HAP-1 (cell line): ENCODE results near the gene GJB4.
A peak's percentile ranks its signal among the peaks of the same experiment; 100 is the strongest.

Source experiments
- DNase-seq, 2 experiments: peaks; one replicate each; pipeline ENCODE4 v3.0.0-alpha.2; 2016 to 2020; ENCODE audit warnings: low spot score in 2 of 2
- H3K27me3 ChIP-seq: fragments of 250-450 bp; sonication (Bioruptor Pico); 2 replicates; pipeline ENCODE4 v1.5.1; 2020; ENCODE audit warnings: low read depth, mild to moderate bottlenecking, moderate library complexity
- H3K36me3 ChIP-seq: fragments of 250-450 bp; sonication (Bioruptor Pico); replicated peaks from 2 replicates; pipeline ENCODE4 v1.5.1; 2020; ENCODE audit warnings: mild to moderate bottlenecking
- H3K4me1 ChIP-seq: fragments of 250-450 bp; sonication (Bioruptor Pico); 2 replicates; pipeline ENCODE4 v1.5.1; 2020; ENCODE audit warnings: mild to moderate bottlenecking
- H3K4me3 ChIP-seq: fragments of 250-450 bp; sonication (Bioruptor Pico); 2 replicates; pipeline ENCODE4 v1.5.1; 2020; ENCODE audit warnings: mild to moderate bottlenecking, moderate library complexity
- H3K9me3 ChIP-seq: fragments of 250-450 bp; sonication (Bioruptor Pico); 2 replicates; pipeline ENCODE4 v1.5.1; 2020; ENCODE audit warnings: mild to moderate bottlenecking, moderate library complexity
- in situ Hi-C: fragments of 300-500 bp; cut with MboI; formaldehyde crosslinking; loops from 3 replicates; pipeline ENCODE4 v1.14.3; 2020; ENCODE audit warnings: low sequenced_read_pairs, inconsistent platforms, mixed read lengths

Gene GJB4

DNA sequence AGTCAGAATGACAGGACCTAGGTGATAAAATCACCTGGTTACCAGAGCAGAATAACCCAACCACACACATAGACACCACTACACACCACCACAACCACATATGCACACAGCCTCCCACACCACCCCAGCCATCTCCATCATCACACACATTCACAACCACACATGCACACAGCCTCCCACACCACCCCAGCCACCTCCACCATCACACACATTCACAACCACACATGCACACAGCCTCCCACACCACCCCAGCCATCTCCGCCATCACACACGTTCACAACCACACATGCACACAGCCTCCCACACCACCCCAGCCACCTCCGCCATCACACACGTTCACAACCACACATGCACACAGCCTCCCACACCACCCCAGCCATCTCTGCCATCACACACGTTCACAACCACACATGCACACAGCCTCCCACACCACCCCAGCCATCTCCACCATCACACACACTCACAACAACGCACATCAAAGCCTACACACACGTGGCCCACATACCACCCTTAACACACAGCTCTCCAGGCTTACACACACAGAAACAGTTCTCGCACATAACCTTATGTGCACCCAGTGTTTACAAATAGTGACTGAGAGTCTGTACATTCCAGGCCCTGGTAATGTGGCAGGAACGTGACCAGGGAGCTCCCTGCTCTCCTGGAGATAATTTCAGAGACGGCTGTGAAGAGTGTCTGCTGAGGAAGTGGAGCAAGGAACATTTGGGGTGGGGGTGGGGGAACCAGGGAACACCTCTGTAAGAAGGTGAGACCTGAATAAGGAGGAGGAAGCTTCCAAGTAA, 18.2 kb downstream of the GJB4 start:
- Histone ChIP-seq H3K27me3 (peaks cover 4% of the 10 kb centered on the region; the same call in 1 of the 2 replicates), H3K36me3 (no peaks in the 10 kb centered on the region), H3K4me3 (no peak overlapping the region), H3K9me3 (no peaks in the 10 kb centered on the region), H3K4me1 (no peaks in the 10 kb centered on the region)
- in situ Hi-C loops: no loop called here
- no peak for DNase-seq

GRCh38 chr1:34778381-34778780, 18.8 kb downstream of the GJB4 start:
- Histone ChIP-seq H3K36me3 (no peaks in the 10 kb centered on the region), H3K4me1 (no peaks in the 10 kb centered on the region), H3K27me3 (peaks cover 4% of the 10 kb centered on the region; the same call in 1 of the 2 replicates), H3K9me3 (no peaks in the 10 kb centered on the region), H3K4me3 (no peak overlapping the region)
- no peak for DNase-seq
- in situ Hi-C loops: no loop called here

GRCh38 chr1:34779005-34779404, 19.5 kb downstream of the GJB4 start:
- Histone ChIP-seq H3K9me3 (no peaks in the 10 kb centered on the region), H3K36me3 (no peaks in the 10 kb centered on the region), H3K4me3 (no peak overlapping the region), H3K27me3 (peaks cover 4% of the 10 kb centered on the region; the same call in 1 of the 2 replicates), H3K4me1 (no peaks in the 10 kb centered on the region)
- no peak for DNase-seq
- in situ Hi-C loops: no loop called here

- no peak overlapping the region for H3K4me3 ChIP-seq
- in situ Hi-C loops: no loop called here
- no peak for DNase-seq
- H3K36me3 ChIP-seq: no peaks in the 10 kb centered on the region
- H3K9me3 ChIP-seq: no peaks in the 10 kb centered on the region
- H3K4me1 ChIP-seq: no peaks in the 10 kb centered on the region
- peaks cover 4% of the 10 kb centered on the region; the same call in 1 of the 2 replicates for H3K27me3 ChIP-seq
Measured at GRCh38 chr1:34779526-34779925, 20.0 kb downstream of the GJB4 start.

DNA sequence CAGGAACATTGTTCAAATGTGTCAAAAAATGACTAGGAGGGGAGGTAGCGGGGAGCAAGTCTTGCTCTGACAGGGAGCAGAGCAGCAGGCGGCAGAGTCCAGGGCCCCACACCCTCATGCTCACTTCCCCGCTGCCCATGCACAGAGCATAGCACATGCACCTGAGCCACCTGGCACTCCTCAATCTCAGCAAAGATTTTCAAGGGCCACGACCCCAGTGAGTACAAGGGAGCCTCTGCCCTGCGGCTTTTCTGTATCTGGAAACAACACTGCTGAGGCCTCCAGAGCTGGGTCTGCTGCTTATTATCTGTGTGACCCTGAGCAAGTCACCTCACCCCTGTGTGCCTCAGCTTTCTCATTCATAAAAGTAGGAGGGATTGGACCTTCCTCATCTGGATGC, 20.4 kb downstream of the GJB4 start:
- in situ Hi-C loops: no loop called here
- Histone ChIP-seq H3K4me3 (no peak overlapping the region), H3K36me3 (no peaks in the 10 kb centered on the region), H3K27me3 (peaks cover 4% of the 10 kb centered on the region; the same call in 1 of the 2 replicates), H3K9me3 (no peaks in the 10 kb centered on the region), H3K4me1 (no peaks in the 10 kb centered on the region)
- no peak for DNase-seq

DNA sequence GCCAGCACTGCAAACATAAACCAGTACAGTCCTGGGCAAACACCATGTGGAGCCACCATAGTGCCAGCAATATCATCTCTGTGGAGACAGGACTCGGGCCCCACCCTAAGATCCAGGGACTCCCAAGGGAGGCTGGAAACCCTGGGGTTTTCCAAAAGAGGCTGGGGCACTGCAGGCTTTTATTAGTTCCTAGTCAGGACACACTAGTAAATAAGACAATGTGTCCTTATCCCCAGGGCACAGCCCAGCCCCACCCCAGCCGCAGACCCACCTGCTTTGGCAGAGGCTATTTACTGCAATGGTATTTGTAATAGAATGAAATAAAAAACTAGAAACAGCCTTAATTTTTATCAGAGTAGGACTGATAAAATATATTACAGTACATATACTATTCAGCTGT, 21.0 kb downstream of the GJB4 start:
- H3K36me3 ChIP-seq: no peaks in the 10 kb centered on the region
- in situ Hi-C loops: no loop called here
- H3K4me1 ChIP-seq: no peaks in the 10 kb centered on the region
- no peak for DNase-seq
- no peaks in the 10 kb centered on the region for H3K9me3 ChIP-seq
- no peak overlapping the region for H3K4me3 ChIP-seq
- H3K27me3 ChIP-seq: peaks cover 4% of the 10 kb centered on the region; the same call in 1 of the 2 replicates

DNA sequence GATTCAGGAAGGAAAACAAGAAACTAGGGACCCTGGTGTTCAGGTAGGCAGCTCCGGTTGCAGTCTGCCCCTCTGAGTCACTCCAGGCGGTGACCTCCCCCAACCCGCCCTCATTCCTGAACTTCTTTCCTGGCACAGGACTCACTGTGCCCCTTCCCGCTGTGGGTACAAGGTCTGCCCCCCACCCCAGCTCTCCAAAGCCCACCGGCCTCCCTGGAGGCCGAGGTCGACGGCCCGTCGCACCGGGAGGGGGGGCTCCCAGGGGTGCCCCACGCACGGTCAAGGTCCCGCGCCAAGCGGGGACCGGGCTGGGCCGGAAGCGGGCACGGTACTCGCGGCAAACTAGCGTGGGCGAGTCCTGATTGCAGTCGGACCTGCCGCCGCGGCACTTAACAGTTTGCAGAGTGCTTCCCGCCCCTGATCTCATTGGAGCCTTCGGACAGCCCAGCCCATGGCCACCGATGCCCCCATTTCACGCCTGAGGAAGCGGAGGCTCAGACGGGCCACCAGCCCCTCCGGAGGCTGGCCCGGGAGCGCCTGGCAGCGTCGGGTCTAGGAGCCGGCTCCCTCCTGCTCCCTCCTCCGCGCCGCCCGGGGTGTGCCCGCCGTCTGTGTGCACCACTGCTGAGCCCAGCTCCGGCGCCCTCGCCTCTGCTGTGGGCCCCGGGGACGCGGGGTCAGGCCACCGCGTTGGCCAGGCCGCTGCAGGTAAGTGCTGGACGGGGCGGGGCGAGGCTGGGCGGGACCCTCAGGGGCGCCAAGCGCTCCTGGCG, 21.7 kb downstream of the GJB4 start, which contains the start of gene GJB3:
GJB3 (plus strand) TSS at position 144 of the 773 bp plus-strand sequence. CDS start 3,549 bp downstream, outside the sequence.
- H3K9me3 ChIP-seq: no peaks in the 10 kb centered on the region
- H3K27me3 ChIP-seq: peaks cover 4% of the 10 kb centered on the region; the same call in 1 of the 2 replicates
- in situ Hi-C loops: no loop called here
- H3K4me3 ChIP-seq: no peak within 1 kb of the TSS
- H3K4me1 ChIP-seq: no peaks in the 10 kb centered on the region
- DNase-seq: no peak
- H3K36me3 ChIP-seq: no peaks in the 10 kb centered on the region

- in situ Hi-C loops: no loop called here
Measured at GRCh38 chr1:34781844-34782391, 22.4 kb downstream of the GJB4 start.

GRCh38 chr1:34784751-34785221, 25.2 kb downstream of the GJB4 start:
- no peaks in the 10 kb centered on the region for H3K4me1 ChIP-seq
- peaks cover 4% of the 10 kb centered on the region; the same call in 1 of the 2 replicates for H3K27me3 ChIP-seq
- DNase-seq: no peak
- in situ Hi-C loops: no loop called here
- no peaks in the 10 kb centered on the region for H3K9me3 ChIP-seq
- H3K36me3 ChIP-seq: no peaks in the 10 kb centered on the region
- H3K4me3 ChIP-seq: no peak overlapping the region

More at GRCh38 chr1:34781844-34782391, 22.4 kb downstream of the GJB4 start:
- no peaks in the 10 kb centered on the region for H3K36me3 ChIP-seq
- DNase-seq: no peak
- no peaks in the 10 kb centered on the region for H3K4me1 ChIP-seq
- peaks cover 4% of the 10 kb centered on the region; the same call in 1 of the 2 replicates for H3K27me3 ChIP-seq
- H3K4me3 ChIP-seq: no peak overlapping the region
- no peaks in the 10 kb centered on the region for H3K9me3 ChIP-seq

- in situ Hi-C loops: no loop called here
Measured at GRCh38 chr1:34785231-34785874, 25.8 kb downstream of the GJB4 start.

DNA sequence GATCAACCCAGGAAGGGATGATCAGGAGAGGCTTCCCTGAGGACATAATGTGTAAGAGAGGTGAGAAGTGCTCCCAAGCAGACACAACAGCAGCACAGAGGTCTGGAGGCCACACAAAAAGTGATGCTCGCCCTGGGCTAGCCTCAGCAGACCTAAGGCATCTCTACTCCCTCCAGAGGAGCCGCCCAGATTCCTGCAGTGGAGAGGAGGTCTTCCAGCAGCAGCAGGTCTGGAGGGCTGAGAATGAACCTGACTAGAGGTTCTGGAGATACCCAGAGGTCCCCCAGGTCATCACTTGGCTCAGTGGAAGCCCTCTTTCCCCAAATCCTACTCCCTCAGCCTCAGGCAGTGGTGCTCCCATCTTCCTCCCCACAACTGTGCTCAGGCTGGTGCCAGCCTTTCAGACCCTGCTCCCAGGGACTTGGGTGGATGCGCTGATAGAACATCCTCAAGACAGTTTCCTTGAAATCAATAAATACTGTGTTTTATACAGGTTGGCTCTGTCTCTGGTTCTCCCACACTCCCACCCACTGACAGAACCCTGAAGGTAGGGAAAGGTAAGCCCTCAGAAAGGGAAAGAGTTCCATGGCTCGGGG, 26.4 kb downstream of the GJB4 start:
- DNase-seq: no peak
- in situ Hi-C loops: no loop called here
- no peaks in the 10 kb centered on the region for H3K4me1 ChIP-seq
- peaks cover 4% of the 10 kb centered on the region; the same call in 1 of the 2 replicates for H3K27me3 ChIP-seq
- H3K36me3 ChIP-seq: no peaks in the 10 kb centered on the region
- no peak overlapping the region for H3K4me3 ChIP-seq
- no peaks in the 10 kb centered on the region for H3K9me3 ChIP-seq

More at GRCh38 chr1:34785231-34785874, 25.8 kb downstream of the GJB4 start:
- no peaks in the 10 kb centered on the region for H3K9me3 ChIP-seq
- DNase-seq: no peak
- peaks cover 4% of the 10 kb centered on the region; the same call in 1 of the 2 replicates for H3K27me3 ChIP-seq
- no peaks in the 10 kb centered on the region for H3K4me1 ChIP-seq
- no peaks in the 10 kb centered on the region for H3K36me3 ChIP-seq
- H3K4me3 ChIP-seq: no peak overlapping the region

DNA sequence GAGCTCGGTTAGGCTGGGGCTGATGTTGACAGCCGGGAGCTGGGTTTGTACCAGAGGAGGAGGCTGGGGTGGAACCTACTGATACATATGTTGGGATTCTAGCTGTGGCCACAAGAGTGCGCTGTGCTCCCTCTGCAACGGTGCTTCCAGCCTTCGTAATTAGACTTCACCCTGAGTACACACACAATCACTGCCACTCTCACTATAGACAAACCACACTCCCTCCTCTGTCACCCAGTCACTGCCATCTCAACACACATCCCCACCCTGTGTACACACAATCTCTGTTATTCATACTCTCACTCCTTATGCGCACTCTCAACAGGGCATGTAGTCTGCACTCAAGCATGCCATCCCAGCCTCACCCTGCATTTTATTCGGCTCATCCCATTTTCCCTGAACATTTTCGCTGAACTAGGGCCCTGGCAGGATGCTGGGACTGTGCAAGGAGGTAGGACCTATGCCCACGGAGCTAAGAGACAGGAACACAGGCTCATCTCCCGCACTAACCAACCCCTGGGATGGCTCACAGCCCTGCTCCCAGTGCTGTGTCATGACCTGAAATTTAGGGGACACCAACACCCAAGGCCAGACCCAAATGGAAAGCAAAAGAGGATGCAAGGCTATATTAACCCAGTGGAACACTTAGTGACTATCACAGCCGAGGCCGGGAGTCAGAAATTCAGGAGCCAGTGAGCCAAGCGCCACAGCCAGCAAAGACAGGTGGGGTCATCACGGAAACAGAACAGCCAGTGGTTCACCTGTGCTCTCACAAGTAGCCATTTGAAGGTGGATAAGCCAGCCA, 27.2 kb downstream of the GJB4 start:
- Histone ChIP-seq H3K36me3 (no peaks in the 10 kb centered on the region), H3K4me3 (no peak overlapping the region), H3K4me1 (no peaks in the 10 kb centered on the region), H3K27me3 (no peaks in the 10 kb centered on the region; the same call in 1 of the 2 replicates), H3K9me3 (no peaks in the 10 kb centered on the region)
- in situ Hi-C loops: no loop called here
- DNase-seq: peak; percentile 67 to 78
